GM06990 (cell line): ENCODE data around the gene ZNF689.

Experiments
- DNase-seq: peaks from one replicate; pipeline ENCODE4 v3.0.0-alpha.2; 2011; ENCODE audit not compliant: insufficient read length; ENCODE audit errors: extremely low read depth
- H3K27me3 ChIP-seq: replicated peaks from 2 replicates; pipeline ENCODE4 v1.6.0; 2011; ENCODE audit warnings: low read length; ENCODE audit not compliant: control insufficient read depth, insufficient read depth
- H3K36me3 ChIP-seq: 2 replicates; pipeline ENCODE4 v1.5.1; 2011; ENCODE audit warnings: low read length; ENCODE audit not compliant: control insufficient read depth, insufficient read depth
- H3K4me3 ChIP-seq: replicated peaks from 2 replicates; pipeline ENCODE4 v1.5.1; 2011; ENCODE audit warnings: low read depth, mild to moderate bottlenecking, control low read depth, low read length
- TF ChIP-seq, protein P1 (sequence below): IDR thresholded peaks from 2 replicates; pipeline ENCODE4 v1.5.1; 2011; ENCODE audit warnings: low read length, control low read depth, mild to moderate bottlenecking, inconsistent platforms; ENCODE audit not compliant: insufficient read depth, poor library complexity, severe bottlenecking

Gene ZNF689

DNA sequence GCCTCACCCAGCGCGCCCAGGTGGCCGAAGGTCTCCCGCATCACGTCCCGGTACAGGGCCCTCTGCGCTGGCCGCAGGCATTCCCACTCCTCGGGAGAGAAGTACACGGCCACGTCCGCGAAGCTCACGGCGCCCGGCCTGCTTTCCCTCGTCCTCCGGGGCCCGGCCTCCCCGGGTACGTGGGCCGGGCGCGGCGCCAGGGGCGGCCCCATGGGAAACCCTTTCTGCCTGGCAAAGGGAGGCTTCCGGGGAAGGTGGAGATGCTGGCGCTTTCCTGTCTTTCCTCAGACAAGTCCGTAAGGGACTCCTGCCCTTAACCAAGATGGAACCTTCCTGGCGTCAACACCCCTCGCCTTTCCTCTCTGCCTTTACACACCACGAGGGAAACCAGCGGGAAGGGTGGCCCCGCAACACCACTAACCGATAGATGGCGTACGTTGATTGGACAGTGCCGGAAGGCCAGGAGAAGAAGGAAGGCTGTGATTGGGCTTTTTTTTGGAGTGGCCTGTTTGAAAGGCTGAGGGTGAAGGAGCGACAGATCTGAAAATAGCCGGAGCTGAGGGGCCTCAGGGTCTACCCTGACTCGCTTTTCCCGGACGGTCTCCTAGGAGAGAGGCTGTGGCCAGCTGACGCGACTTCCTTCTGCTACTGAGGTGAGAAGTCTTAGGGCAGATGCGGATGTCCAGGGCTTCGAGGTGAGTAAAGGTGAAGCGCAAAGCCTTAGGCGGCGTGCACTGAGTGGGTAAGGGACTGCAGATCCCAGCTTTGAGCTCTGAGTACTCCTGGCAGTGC is 24.6 kb downstream of the ZNF689 start, which contains the start of gene ZNF785:
ZNF785 (minus strand) TSS at position 298 of the 792 bp plus-strand sequence; CDS start at position 212, 86 bp downstream.
- DNase-seq: peak; percentile 87
- peak within 1 kb of the TSS; percentile 66 for H3K4me3 ChIP-seq

GRCh38 chr16:30585022-30585399 is 25.2 kb downstream of the ZNF689 start:
- Histone ChIP-seq H3K27me3 (no peaks in the 10 kb centered on the region), H3K36me3 (peaks cover 13% of the 10 kb centered on the region), H3K4me3 (peak overlapping the region; percentile 66)
- TF ChIP-seq, protein P1, sequence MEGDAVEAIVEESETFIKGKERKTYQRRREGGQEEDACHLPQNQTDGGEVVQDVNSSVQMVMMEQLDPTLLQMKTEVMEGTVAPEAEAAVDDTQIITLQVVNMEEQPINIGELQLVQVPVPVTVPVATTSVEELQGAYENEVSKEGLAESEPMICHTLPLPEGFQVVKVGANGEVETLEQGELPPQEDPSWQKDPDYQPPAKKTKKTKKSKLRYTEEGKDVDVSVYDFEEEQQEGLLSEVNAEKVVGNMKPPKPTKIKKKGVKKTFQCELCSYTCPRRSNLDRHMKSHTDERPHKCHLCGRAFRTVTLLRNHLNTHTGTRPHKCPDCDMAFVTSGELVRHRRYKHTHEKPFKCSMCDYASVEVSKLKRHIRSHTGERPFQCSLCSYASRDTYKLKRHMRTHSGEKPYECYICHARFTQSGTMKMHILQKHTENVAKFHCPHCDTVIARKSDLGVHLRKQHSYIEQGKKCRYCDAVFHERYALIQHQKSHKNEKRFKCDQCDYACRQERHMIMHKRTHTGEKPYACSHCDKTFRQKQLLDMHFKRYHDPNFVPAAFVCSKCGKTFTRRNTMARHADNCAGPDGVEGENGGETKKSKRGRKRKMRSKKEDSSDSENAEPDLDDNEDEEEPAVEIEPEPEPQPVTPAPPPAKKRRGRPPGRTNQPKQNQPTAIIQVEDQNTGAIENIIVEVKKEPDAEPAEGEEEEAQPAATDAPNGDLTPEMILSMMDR: no peak
- DNase-seq: no peak

More for the DNA sequence above, 24.6 kb downstream of the ZNF689 start, which contains the start of gene ZNF785:
- TF ChIP-seq, protein P1: peak; percentile 13
- H3K27me3 ChIP-seq: no peaks in the 10 kb centered on the region
- peaks cover 13% of the 10 kb centered on the region for H3K36me3 ChIP-seq

GRCh38 chr16:30582611-30583340 is 27.4 kb downstream of the ZNF689 start:
- TF ChIP-seq, protein P1: no peak
- peaks cover 18% of the 10 kb centered on the region for H3K36me3 ChIP-seq
- DNase-seq: no peak
- no peaks in the 10 kb centered on the region for H3K27me3 ChIP-seq
- H3K4me3 ChIP-seq: no peak overlapping the region

DNA sequence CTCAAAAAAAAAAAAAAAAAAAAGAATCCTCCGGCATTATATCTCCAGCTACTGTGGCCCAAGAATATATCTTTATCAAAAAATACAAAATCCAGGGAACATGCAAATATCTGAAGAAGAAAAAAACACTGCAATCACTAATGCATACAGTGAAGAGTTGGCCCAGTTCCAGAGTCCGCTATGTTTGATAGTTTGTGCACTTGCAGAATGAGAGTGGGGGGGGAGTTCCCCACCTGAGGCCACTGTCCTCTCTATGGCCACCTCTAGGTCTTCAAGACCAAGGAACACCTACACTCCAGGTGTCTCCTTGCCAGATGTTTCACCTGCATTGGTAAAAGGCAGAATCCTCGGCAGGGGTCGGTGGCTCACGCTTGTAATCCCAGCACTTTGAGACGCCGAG is 28.7 kb downstream of the ZNF689 start:
- H3K27me3 ChIP-seq: no peaks in the 10 kb centered on the region
- no peak for DNase-seq
- H3K36me3 ChIP-seq: peaks cover 16% of the 10 kb centered on the region
- TF ChIP-seq, protein P1: no peak
- H3K4me3 ChIP-seq: no peak overlapping the region

- TF ChIP-seq, protein P1: no peak
- peaks cover 5% of the 10 kb centered on the region for H3K36me3 ChIP-seq
- no peak for DNase-seq
- H3K4me3 ChIP-seq: no peak overlapping the region
- H3K27me3 ChIP-seq: no peaks in the 10 kb centered on the region
Observed at GRCh38 chr16:30574678-30575077, 35.5 kb downstream of the ZNF689 start.
